ENCODE measurements around the gene CACNG4.

CACNG4 gene

DNA sequence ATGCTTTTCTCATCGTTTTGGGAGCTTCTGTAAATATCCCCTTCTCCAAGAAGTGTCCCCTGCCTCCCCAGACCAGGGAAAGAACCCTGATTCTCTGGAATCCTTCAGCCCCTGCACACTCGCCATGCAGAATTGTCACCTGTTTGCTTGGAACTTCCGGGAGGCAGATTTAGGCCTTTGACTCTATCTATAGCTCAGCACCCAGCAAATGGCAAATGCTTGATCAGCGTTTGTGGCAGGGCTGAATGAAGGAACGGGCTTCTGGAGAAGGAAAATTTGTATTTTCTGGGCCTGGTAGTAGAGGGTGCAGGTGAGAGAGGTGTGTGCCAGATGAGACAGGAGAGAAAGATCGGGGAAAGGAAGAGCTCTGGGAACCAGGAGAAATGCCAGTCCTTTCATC lies 18.3 kb upstream of the CACNG4 start:
- Histone ChIP-seq H2AFZ (no peak overlapping the region), H3K4me1 (no peaks in the 10 kb centered on the region), H3K9ac (no peak overlapping the region), H3K9me3 (ENCODE audit: control insufficient read depth, low read length) (no peaks in the 10 kb centered on the region), H3K4me3 (ENCODE audit: low read depth, low read length) (no peak overlapping the region), H3K27me3 (ENCODE audit: control insufficient read depth, insufficient read depth, low read length) (no peaks in the 10 kb centered on the region), H3K36me3 (ENCODE audit: control insufficient read depth, insufficient read depth, low read length) (no peaks in the 10 kb centered on the region), H3K27ac (no peak overlapping the region), H3K79me2 (no peaks in the 10 kb centered on the region), H3K4me2 (ENCODE audit: low read length) (no peak overlapping the region)
- TF ChIP-seq CTCF (IDR thresholded peaks at IDR 0.05), result no peak

DNA sequence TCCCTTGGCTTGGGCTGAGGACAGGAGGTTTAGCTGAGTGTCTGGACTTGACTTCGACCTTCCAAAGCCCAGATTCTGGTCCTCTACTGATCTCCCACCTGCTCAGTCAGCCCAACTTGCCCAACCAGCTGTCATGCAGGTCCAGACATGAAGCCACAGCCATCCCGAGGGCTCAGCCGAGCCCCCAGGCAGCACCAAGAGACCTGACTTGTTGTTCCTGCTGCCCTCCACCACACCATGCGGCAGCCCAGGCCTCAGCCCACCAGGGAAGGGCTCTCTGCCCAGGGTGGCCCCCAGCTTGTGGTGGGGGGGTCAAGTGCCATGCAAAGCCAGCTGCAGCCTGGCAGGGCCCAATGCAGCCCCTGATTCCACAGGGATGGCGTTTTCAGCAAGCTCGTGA lies 17.2 kb upstream of the CACNG4 start:
- H3K79me2 ChIP-seq, result no peaks in the 10 kb centered on the region
- no peak overlapping the region for H3K9ac ChIP-seq
- H3K36me3 ChIP-seq (ENCODE audit: control insufficient read depth, insufficient read depth, low read length), result no peaks in the 10 kb centered on the region
- no peak overlapping the region for H3K4me3 ChIP-seq (ENCODE audit: low read depth, low read length)
- no peaks in the 10 kb centered on the region for H3K27me3 ChIP-seq (ENCODE audit: control insufficient read depth, insufficient read depth, low read length)
- no peak overlapping the region for H3K27ac ChIP-seq
- H3K4me2 ChIP-seq (ENCODE audit: low read length), result no peak overlapping the region
- no peaks in the 10 kb centered on the region for H3K4me1 ChIP-seq
- no peaks in the 10 kb centered on the region for H3K9me3 ChIP-seq (ENCODE audit: control insufficient read depth, low read length)
- no peak for TF ChIP-seq CTCF (IDR thresholded peaks at IDR 0.05)
- no peak overlapping the region for H2AFZ ChIP-seq

- Histone ChIP-seq H3K4me1 (no peaks in the 10 kb centered on the region), H3K27ac (no peak overlapping the region), H3K9me3 (ENCODE audit: control insufficient read depth, low read length) (no peaks in the 10 kb centered on the region), H3K27me3 (ENCODE audit: control insufficient read depth, insufficient read depth, low read length) (no peaks in the 10 kb centered on the region), H2AFZ (no peak overlapping the region), H3K4me2 (ENCODE audit: low read length) (no peak overlapping the region), H3K4me3 (ENCODE audit: low read depth, low read length) (no peak overlapping the region), H3K36me3 (ENCODE audit: control insufficient read depth, insufficient read depth, low read length) (no peaks in the 10 kb centered on the region), H3K79me2 (no peaks in the 10 kb centered on the region), H3K9ac (no peak overlapping the region)
- TF ChIP-seq CTCF (IDR thresholded peaks at IDR 0.05), result no peak
Observed at GRCh38 chr17:66948061-66948750, 16.3 kb upstream of the CACNG4 start.

GRCh38 chr17:66949501-66949900 lies 15.0 kb upstream of the CACNG4 start:
- no peak overlapping the region for H3K4me2 ChIP-seq (ENCODE audit: low read length)
- no peak overlapping the region for H3K27ac ChIP-seq
- no peaks in the 10 kb centered on the region for H3K9me3 ChIP-seq (ENCODE audit: control insufficient read depth, low read length)
- no peak overlapping the region for H3K9ac ChIP-seq
- H3K4me1 ChIP-seq, result no peaks in the 10 kb centered on the region
- no peaks in the 10 kb centered on the region for H3K79me2 ChIP-seq
- no peak overlapping the region for H3K4me3 ChIP-seq (ENCODE audit: low read depth, low read length)
- no peak for TF ChIP-seq CTCF (IDR thresholded peaks at IDR 0.05)
- no peaks in the 10 kb centered on the region for H3K27me3 ChIP-seq (ENCODE audit: control insufficient read depth, insufficient read depth, low read length)
- no peak overlapping the region for H2AFZ ChIP-seq
- H3K36me3 ChIP-seq (ENCODE audit: control insufficient read depth, insufficient read depth, low read length), result no peaks in the 10 kb centered on the region

DNA sequence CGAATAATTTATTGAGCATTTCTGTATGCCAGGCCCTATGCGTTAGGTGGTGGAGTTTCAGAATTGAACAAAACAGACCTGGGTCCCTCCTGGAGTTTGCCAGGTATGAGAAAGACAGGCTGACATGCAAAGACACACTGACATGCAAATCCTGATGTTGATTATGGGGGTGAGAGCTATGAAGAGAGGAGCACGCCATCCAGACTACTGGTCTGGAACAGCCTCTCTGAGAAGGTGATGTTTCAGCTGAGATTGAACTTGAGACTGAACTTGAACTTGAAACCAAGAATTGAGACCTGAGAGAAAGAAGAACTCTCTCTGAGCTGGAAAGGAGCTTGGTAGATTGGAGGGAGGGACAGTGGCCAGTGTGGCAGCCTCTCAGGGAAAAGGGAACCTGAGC lies 14.2 kb upstream of the CACNG4 start:
- Histone ChIP-seq H3K27ac (no peak overlapping the region), H3K9ac (no peak overlapping the region), H3K27me3 (ENCODE audit: control insufficient read depth, insufficient read depth, low read length) (no peaks in the 10 kb centered on the region), H3K9me3 (ENCODE audit: control insufficient read depth, low read length) (no peaks in the 10 kb centered on the region), H3K4me3 (ENCODE audit: low read depth, low read length) (no peak overlapping the region), H2AFZ (no peak overlapping the region), H3K4me2 (ENCODE audit: low read length) (no peak overlapping the region), H3K36me3 (ENCODE audit: control insufficient read depth, insufficient read depth, low read length) (no peaks in the 10 kb centered on the region), H3K79me2 (no peaks in the 10 kb centered on the region), H3K4me1 (no peaks in the 10 kb centered on the region)
- TF ChIP-seq CTCF (IDR thresholded peaks at IDR 0.05), result no peak

All from parathyroid adenoma (tissue), 2 donors.